ENCODE measurements around the gene ZNF148. TPM values are rescaled to one million over a fixed set of nuclear protein-coding genes. Genes with fewer than 3 reads are reported as not detected.

ZNF148 gene
- total RNA-seq, 2 donors from 2014 or later: 12.5 to 15.0 TPM

- H3K27me3 ChIP-seq: no peaks in the 10 kb centered on the region
- H3K27ac ChIP-seq: no peak overlapping the region
- no peak overlapping the region for H3K4me3 ChIP-seq
- peaks cover 7% of the 10 kb centered on the region for H3K4me1 ChIP-seq
- H3K36me3 ChIP-seq (replicated peaks in 1 of 2; ENCODE audit: insufficient read depth in 1 of 2, low read depth in 2 of 2): peaks cover 0 to 3% of the 10 kb centered on the region in 2 donors
- ATAC-seq (no peak), DNase-seq (no peak)
- TF ChIP-seq POLR2A (IDR thresholded peaks at IDR 0.05): no peak
- no peak for TF ChIP-seq CTCF (IDR thresholded peaks at IDR 0.05)
- H3K9me3 ChIP-seq: no peaks in the 10 kb centered on the region
- intact Hi-C loops (cut with DNase I): no loop called here
These were observed 58.2 kb downstream of the ZNF148 start for GRCh38 chr3:125316949-125317348.

- H3K27ac ChIP-seq: no peak overlapping the region
These were observed 58.9 kb downstream of the ZNF148 start for GRCh38 chr3:125316246-125316645.

GRCh38 chr3:125313060-125313635 is 62.0 kb downstream of the ZNF148 start:
- H3K9me3 ChIP-seq: no peaks in the 10 kb centered on the region
- WGBS, 2 donors: 90 to 92% methylated on average over 6 of the region's 6 CpGs
- no peak overlapping the region for H3K4me3 ChIP-seq
- peaks cover 2% of the 10 kb centered on the region for H3K4me1 ChIP-seq
- intact Hi-C loops (cut with DNase I): no loop called here
- no peak overlapping the region for H3K27ac ChIP-seq
- TF ChIP-seq POLR2A (IDR thresholded peaks at IDR 0.05): no peak
- no peak for TF ChIP-seq CTCF (IDR thresholded peaks at IDR 0.05)
- H3K36me3 ChIP-seq (replicated peaks in 1 of 2; ENCODE audit: insufficient read depth in 1 of 2, low read depth in 2 of 2): peaks cover 0 to 3% of the 10 kb centered on the region in 2 donors
- DNase-seq (no peak), ATAC-seq (no peak)
- no peaks in the 10 kb centered on the region for H3K27me3 ChIP-seq

More at GRCh38 chr3:125316246-125316645, 58.9 kb downstream of the ZNF148 start:
- TF ChIP-seq CTCF (IDR thresholded peaks at IDR 0.05) (no peak), POLR2A (IDR thresholded peaks at IDR 0.05) (no peak)
- Histone ChIP-seq H3K9me3 (no peaks in the 10 kb centered on the region), H3K4me3 (no peak overlapping the region), H3K4me1 (peaks cover 7% of the 10 kb centered on the region), H3K27me3 (no peaks in the 10 kb centered on the region), H3K36me3 (replicated peaks in 1 of 2; ENCODE audit: insufficient read depth in 1 of 2, low read depth in 2 of 2) (peaks cover 0 to 3% of the 10 kb centered on the region in 2 donors)
- DNase-seq: no peak
- ATAC-seq: no peak
- 78 to 94% methylated on average over 1 of the region's 1 CpG for WGBS, 2 donors
- intact Hi-C loops (cut with DNase I): no loop called here

GRCh38 chr3:125310623-125311081 is 64.5 kb downstream of the ZNF148 start:
- 68 to 79% methylated on average over 5 of the region's 5 CpGs for WGBS, 2 donors
- peaks cover 2% of the 10 kb centered on the region for H3K4me1 ChIP-seq
- H3K9me3 ChIP-seq: no peaks in the 10 kb centered on the region
- no peak for TF ChIP-seq CTCF (IDR thresholded peaks at IDR 0.05)
- TF ChIP-seq POLR2A (IDR thresholded peaks at IDR 0.05): no peak
- H3K4me3 ChIP-seq: no peak overlapping the region
- DNase-seq (peak in 1 of 4 donors; percentile 15), ATAC-seq (no peak)
- H3K27me3 ChIP-seq: no peaks in the 10 kb centered on the region
- intact Hi-C loops (cut with DNase I): no loop called here
- H3K36me3 ChIP-seq (replicated peaks in 1 of 2; ENCODE audit: insufficient read depth in 1 of 2, low read depth in 2 of 2): peaks cover 0 to 3% of the 10 kb centered on the region in 2 donors
- H3K27ac ChIP-seq: peak overlapping the region in 2 of 4 donors; percentile 1 to 6

GRCh38 chr3:125309476-125309875 is 65.6 kb downstream of the ZNF148 start:
- ATAC-seq (no peak), DNase-seq (no peak)
- Histone ChIP-seq H3K27ac (no peak overlapping the region), H3K4me1 (peaks cover 9% of the 10 kb centered on the region), H3K27me3 (no peaks in the 10 kb centered on the region), H3K4me3 (no peak overlapping the region), H3K36me3 (replicated peaks in 1 of 2; ENCODE audit: insufficient read depth in 1 of 2, low read depth in 2 of 2) (peaks cover 0 to 3% of the 10 kb centered on the region in 2 donors), H3K9me3 (no peaks in the 10 kb centered on the region)
- intact Hi-C loops (cut with DNase I): no loop called here
- TF ChIP-seq CTCF (IDR thresholded peaks at IDR 0.05): no peak
- no peak for TF ChIP-seq POLR2A (IDR thresholded peaks at IDR 0.05)
- 94 to 95% methylated on average over 9 of the region's 9 CpGs for WGBS, 2 donors
